HG03571 (cell line): ENCODE measurements around the gene ASB10.

Experiments used
- ATAC-seq: cut with Tn5 transposase; IDR thresholded peaks from one replicate; pipeline ENCODE4 v1.9.1; 2021; ENCODE audit not compliant: unreplicated experiment

Gene ASB10

GRCh38 chr7:151137791-151138152 lies 49.3 kb downstream of the ASB10 start:
- ATAC-seq: no peak

GRCh38 chr7:151137076-151137675 lies 49.9 kb downstream of the ASB10 start:
- ATAC-seq: no peak

GRCh38 chr7:151135866-151136843 lies 50.9 kb downstream of the ASB10 start:
- no peak for ATAC-seq

- ATAC-seq: no peak
These were observed 51.6 kb downstream of the ASB10 start for GRCh38 chr7:151135525-151135845.

- no peak for ATAC-seq
These were observed 52.1 kb downstream of the ASB10 start for GRCh38 chr7:151134743-151135524.

- no peak for ATAC-seq
These were observed 52.9 kb downstream of the ASB10 start for GRCh38 chr7:151133986-151134742.

- ATAC-seq: no peak
These were observed 53.6 kb downstream of the ASB10 start for GRCh38 chr7:151133266-151133985.

GRCh38 chr7:151132461-151133205 lies 54.4 kb downstream of the ASB10 start:
- ATAC-seq: no peak

- ATAC-seq: no peak
These were observed 55.3 kb downstream of the ASB10 start for GRCh38 chr7:151131592-151132293.

GRCh38 chr7:151131224-151131591 lies 55.8 kb downstream of the ASB10 start:
- no peak for ATAC-seq

GRCh38 chr7:151130741-151131157 lies 56.3 kb downstream of the ASB10 start:
- ATAC-seq: no peak

- ATAC-seq: no peak
These were observed 57.0 kb downstream of the ASB10 start for GRCh38 chr7:151129960-151130591.

GRCh38 chr7:151129117-151129959 lies 57.7 kb downstream of the ASB10 start:
- ATAC-seq: no peak

GRCh38 chr7:151128716-151129115 lies 58.3 kb downstream of the ASB10 start:
- no peak for ATAC-seq

GRCh38 chr7:151128144-151128543 lies 58.9 kb downstream of the ASB10 start:
- ATAC-seq: no peak

GRCh38 chr7:151126491-151127137 lies 60.4 kb downstream of the ASB10 start:
- no peak for ATAC-seq

GRCh38 chr7:151125846-151126481 lies 61.1 kb downstream of the ASB10 start:
- ATAC-seq: no peak
